Activated naive CD8-positive, alpha-beta T cell treated with anti-CD3 and anti-CD28 coated beads, Interleukin-2, amount 50 U/mL, for 24 hours (primary cell): Measurements from ENCODE around the gene COL1A2.

Experiments used
- ATAC-seq: fragments of 150-1000 bp; cut with Tn5 transposase; one replicate; pipeline ENCODE4 v1.10.0; 2021
- DNase-seq: peaks from one replicate; pipeline ENCODE4 v3.0.0; 2021
- H3K27ac Mint-ChIP-seq: one replicate; pipeline ENCODE4 v1.8.0; 2021; ENCODE audit warnings: mild to moderate bottlenecking, mixed read lengths
- H3K27me3 Mint-ChIP-seq: one replicate; pipeline ENCODE4 v1.8.0; 2021; ENCODE audit warnings: mixed read lengths
- H3K36me3 Mint-ChIP-seq: one replicate; pipeline ENCODE4 v1.8.0; 2021; ENCODE audit warnings: low read depth, mixed read lengths
- H3K4me1 Mint-ChIP-seq: one replicate; pipeline ENCODE4 v1.8.0; 2021; ENCODE audit warnings: mixed read lengths
- H3K4me3 Mint-ChIP-seq: one replicate; pipeline ENCODE4 v1.8.0; 2021; ENCODE audit warnings: mild to moderate bottlenecking, moderate library complexity, mixed read lengths
- H3K9me3 Mint-ChIP-seq: one replicate; pipeline ENCODE4 v1.8.0; 2021; ENCODE audit warnings: mixed read lengths

The COL1A2 gene

DNA sequence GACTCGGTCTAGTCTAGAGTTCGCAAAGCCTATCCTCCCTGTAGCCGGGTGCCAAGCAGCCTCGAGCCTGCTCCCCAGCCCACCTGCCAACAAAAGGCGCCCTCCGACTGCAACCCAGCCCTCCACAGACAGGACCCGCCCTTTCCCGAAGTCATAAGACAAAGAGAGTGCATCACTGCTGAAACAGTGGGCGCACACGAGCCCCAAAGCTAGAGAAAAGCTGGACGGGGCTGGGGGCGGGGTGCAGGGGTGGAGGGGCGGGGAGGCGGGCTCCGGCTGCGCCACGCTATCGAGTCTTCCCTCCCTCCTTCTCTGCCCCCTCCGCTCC lies 622 bp upstream of the COL1A2 start:
- Mint-ChIP-seq H3K4me1 (peaks cover 5% of the 10 kb centered on the region), H3K27ac (no peak overlapping the region), H3K9me3 (no peaks in the 10 kb centered on the region), H3K4me3 (no peak overlapping the region), H3K27me3 (peaks cover 47% of the 10 kb centered on the region), H3K36me3 (no peaks in the 10 kb centered on the region)
- ATAC-seq (no peak), DNase-seq (no peak)

DNA sequence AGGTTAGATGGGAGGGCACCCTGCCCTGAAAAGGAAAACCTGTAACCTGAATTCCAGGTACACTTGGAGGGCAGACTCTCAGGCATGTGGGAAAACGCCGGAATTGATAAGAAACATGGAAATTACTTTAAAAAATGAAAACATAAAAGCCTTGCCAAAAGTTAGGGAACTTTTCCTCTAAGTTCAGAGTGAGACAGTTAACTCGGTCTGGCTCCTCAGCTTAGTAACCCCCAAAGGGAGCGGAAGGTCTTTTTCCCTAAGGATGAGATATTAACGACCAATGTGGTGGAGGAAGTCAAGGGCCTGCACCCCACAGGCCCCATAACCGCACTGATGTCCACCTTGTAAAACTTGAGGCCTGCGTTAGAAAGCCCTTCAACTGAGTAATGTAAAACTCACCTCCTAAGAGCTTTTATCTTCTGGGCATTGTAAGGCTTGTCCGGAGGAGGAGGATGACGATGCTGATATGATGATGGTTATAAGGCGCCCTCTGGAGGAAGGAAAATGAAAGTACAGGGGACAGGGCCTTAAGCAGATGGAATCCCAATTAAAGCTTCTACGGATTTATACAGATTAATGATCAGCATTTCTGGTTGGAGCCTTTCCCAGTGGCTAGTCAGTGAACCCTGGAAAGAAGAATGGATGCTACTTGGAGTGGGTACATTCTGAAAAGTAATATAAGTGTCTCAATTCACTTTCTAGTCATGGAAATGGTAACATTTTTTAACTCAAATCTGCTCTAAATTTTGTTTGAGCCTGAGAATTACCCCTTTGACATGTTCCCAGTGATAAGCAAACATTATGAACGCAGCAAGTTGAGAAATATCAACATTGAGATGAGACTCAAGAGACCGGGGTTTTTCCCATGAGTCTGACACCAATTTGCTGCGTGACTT lies 694 bp downstream of the COL1A2 start:
- ATAC-seq (peak; percentile 68), DNase-seq (peak; percentile 7)
- H3K4me1 Mint-ChIP-seq, result peaks cover 5% of the 10 kb centered on the region
- no peaks in the 10 kb centered on the region for H3K36me3 Mint-ChIP-seq
- H3K27ac Mint-ChIP-seq, result no peak overlapping the region
- H3K9me3 Mint-ChIP-seq, result no peaks in the 10 kb centered on the region
- peaks cover 45% of the 10 kb centered on the region for H3K27me3 Mint-ChIP-seq
- H3K4me3 Mint-ChIP-seq, result peak overlapping the region; percentile 38

DNA sequence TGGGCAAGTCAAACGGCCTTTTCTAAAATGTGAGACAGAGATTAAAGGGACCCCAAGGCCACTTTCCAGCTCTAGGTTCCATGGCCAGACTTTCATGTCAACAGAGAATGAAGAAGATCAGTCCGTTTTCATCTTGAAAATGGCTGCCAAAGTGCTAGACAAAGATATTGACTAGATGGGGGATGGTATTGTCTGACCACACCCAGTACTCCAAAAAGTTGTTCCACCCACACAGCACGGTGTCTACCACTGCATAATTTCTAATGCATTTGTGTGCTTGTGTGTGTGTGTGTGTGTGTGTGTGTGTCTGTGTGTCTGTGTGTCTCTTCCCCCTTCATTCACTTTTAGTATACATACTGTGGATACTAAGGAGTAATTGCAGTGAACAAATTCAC lies 1.3 kb downstream of the COL1A2 start:
- no peak for DNase-seq
- no peak overlapping the region for H3K27ac Mint-ChIP-seq
- no peak overlapping the region for H3K4me3 Mint-ChIP-seq
- H3K4me1 Mint-ChIP-seq, result peaks cover 5% of the 10 kb centered on the region
- peaks cover 49% of the 10 kb centered on the region for H3K27me3 Mint-ChIP-seq
- no peaks in the 10 kb centered on the region for H3K9me3 Mint-ChIP-seq
- ATAC-seq, result no peak
- H3K36me3 Mint-ChIP-seq, result no peaks in the 10 kb centered on the region

DNA sequence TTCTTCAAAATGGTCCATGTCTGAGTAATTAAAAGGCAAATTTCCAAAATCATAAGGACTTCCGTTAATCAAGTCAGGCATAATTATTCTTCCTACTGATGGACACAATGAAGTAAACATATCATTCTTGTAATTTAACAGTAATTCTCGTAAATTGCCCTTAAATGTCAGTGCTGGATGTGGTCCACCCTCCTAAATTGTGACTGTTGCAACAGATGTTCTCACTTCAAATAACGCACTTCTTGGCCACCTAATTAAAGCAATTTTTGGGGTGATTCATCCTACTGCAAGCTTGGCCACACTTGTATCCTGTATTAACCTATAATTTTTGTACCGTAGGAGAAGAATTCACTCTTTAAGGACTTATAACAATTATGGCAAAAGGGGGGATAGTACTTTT lies 1.9 kb downstream of the COL1A2 start:
- no peak overlapping the region for H3K4me3 Mint-ChIP-seq
- H3K36me3 Mint-ChIP-seq, result no peaks in the 10 kb centered on the region
- peaks cover 5% of the 10 kb centered on the region for H3K4me1 Mint-ChIP-seq
- no peak overlapping the region for H3K27ac Mint-ChIP-seq
- peaks cover 50% of the 10 kb centered on the region for H3K27me3 Mint-ChIP-seq
- DNase-seq (no peak), ATAC-seq (no peak)
- no peaks in the 10 kb centered on the region for H3K9me3 Mint-ChIP-seq

DNA sequence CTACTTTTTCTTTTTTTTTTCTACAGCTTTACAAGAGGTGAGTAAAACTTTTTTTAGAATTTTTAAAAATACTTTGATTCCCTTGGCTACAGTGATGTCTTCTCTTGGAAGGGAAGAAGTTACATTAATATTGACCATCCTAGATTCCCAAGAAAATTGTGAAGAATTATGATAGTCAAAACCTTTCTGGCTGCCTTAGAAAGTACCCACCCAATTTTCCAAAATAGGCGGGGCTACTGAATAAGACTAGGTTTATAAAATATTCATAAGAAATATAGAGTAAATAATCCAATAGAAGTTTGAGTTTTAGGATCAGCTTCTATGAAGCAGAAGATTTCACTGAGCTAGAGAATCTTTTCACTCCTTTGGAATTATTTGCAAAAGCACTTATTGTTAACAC lies 3.0 kb downstream of the COL1A2 start:
- ATAC-seq, result no peak
- H3K4me1 Mint-ChIP-seq, result peaks cover 5% of the 10 kb centered on the region
- H3K4me3 Mint-ChIP-seq, result no peak overlapping the region
- no peaks in the 10 kb centered on the region for H3K9me3 Mint-ChIP-seq
- H3K27ac Mint-ChIP-seq, result no peak overlapping the region
- H3K36me3 Mint-ChIP-seq, result no peaks in the 10 kb centered on the region
- H3K27me3 Mint-ChIP-seq, result peaks cover 42% of the 10 kb centered on the region
- DNase-seq, result no peak

DNA sequence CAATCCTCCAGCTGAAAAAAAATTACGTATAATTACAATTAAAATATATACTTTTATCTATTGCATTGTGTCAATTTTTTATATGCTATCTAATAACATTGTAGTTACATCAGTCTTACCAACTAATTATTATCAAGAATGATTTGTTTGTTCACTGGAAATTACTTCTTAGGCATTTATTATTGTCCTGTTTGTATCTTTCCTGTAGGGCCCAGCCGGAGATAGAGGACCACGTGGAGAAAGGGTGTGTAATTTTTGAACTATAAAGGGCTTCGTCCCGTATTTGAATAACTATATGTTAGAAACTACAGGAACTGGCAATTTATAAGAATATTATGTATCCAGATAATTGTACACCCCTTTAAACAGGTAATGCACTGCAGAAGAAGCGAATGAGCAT lies 4.1 kb downstream of the COL1A2 start:
- H3K9me3 Mint-ChIP-seq, result no peaks in the 10 kb centered on the region
- DNase-seq (no peak), ATAC-seq (no peak)
- H3K27ac Mint-ChIP-seq, result no peak overlapping the region
- H3K4me1 Mint-ChIP-seq, result peaks cover 5% of the 10 kb centered on the region
- H3K4me3 Mint-ChIP-seq, result no peak overlapping the region
- H3K27me3 Mint-ChIP-seq, result peaks cover 34% of the 10 kb centered on the region
- H3K36me3 Mint-ChIP-seq, result no peaks in the 10 kb centered on the region

DNA sequence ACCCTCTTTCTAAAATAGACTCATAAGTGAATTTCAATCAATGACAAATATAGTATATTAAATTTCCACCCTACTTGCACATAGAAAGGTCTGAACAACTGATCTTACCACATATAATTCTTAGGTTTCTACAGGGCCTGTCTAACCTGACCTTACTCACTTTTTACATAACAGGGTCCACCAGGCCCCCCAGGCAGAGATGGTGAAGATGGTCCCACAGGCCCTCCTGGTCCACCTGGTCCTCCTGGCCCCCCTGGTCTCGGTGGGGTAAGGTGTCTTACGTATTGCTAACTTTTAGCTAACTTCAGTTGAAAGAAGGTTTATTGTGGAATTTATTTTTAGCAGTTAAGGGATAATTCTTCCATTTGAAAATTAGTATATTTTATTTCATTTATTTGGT lies 5.3 kb downstream of the COL1A2 start:
- no peak for DNase-seq
- H3K4me1 Mint-ChIP-seq, result peaks cover 2% of the 10 kb centered on the region
- no peak overlapping the region for H3K4me3 Mint-ChIP-seq
- no peaks in the 10 kb centered on the region for H3K36me3 Mint-ChIP-seq
- no peaks in the 10 kb centered on the region for H3K9me3 Mint-ChIP-seq
- H3K27ac Mint-ChIP-seq, result no peak overlapping the region
- no peak for ATAC-seq
- peaks cover 32% of the 10 kb centered on the region for H3K27me3 Mint-ChIP-seq

DNA sequence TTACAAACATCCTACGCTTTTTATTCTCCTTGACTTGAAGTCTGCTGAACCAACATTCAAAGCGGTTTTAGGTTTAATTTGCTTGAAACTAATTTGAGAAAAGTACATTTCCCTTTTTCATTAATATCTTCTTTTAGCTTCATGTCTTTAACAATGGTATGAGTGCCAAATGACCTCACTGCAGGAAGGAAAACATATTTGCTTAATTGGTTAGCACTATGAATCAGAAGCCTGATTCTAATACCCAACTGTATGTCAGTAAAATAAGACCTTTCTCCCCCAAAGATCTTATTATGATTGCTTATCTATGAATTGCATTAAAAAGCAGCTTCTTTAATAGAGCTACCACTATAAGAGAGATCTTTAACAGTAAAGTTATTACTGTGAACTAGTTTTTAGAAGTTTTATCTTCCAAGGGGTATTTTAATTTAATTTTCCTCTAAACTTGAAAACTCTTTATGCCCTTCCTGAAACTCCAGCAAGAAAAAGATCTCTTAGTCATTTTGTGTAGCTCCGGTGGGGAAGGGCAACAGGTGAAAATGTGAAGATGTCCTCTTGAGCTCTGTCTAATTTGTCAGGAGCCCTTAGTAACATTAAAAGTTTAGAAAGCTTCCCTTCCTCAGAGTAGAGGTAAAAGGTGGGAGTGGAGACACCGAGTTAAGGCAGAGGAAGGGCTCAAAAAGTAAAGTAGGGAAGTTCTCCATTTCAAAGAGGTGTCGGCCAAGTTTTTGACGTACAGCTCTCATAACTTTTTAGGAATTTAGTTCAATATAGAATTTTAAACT lies 6.1 kb downstream of the COL1A2 start:
- Mint-ChIP-seq H3K27me3 (peaks cover 26% of the 10 kb centered on the region), H3K27ac (no peak overlapping the region), H3K4me1 (no peaks in the 10 kb centered on the region), H3K9me3 (no peaks in the 10 kb centered on the region), H3K36me3 (no peaks in the 10 kb centered on the region), H3K4me3 (no peak overlapping the region)
- ATAC-seq (no peak), DNase-seq (no peak)

DNA sequence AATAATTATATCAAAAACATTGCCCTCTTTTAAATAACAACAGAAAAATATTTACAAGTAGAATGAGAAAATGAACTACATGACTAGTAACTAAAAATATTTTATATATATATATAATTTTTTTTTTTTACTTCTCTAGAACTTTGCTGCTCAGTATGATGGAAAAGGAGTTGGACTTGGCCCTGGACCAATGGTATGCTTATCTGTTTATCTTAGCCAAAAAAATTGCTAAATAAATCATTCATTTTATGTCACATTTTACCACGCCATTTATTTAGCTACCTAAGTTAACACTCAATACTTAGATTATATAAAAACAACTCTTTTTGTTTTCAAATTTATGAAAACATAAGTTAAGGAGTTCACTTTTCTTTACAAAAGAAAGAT lies 6.7 kb downstream of the COL1A2 start:
- DNase-seq (no peak), ATAC-seq (no peak)
- Mint-ChIP-seq H3K36me3 (no peaks in the 10 kb centered on the region), H3K27ac (no peak overlapping the region), H3K9me3 (no peaks in the 10 kb centered on the region), H3K4me3 (no peak overlapping the region), H3K4me1 (no peaks in the 10 kb centered on the region), H3K27me3 (peaks cover 24% of the 10 kb centered on the region)

DNA sequence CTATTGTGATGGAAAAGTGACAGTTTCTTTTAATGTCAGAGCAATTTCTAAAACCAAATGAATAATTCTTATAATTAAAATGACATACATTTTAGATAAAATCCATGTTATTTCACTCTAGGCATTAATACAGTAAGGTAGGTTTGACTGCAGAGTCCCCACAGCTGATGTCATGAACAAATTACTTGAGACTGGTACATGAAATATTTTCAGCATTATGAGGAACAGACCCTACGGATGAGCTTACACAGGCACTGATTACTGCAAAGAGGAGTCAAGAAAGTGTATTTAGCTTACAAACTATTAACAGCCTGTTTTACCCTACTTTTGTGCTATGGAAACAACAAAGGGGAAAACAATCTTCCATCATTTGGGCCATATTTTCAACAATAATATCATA lies 8.9 kb downstream of the COL1A2 start:
- Mint-ChIP-seq H3K9me3 (no peaks in the 10 kb centered on the region), H3K27ac (no peak overlapping the region), H3K36me3 (no peaks in the 10 kb centered on the region), H3K27me3 (peaks cover 23% of the 10 kb centered on the region), H3K4me3 (no peak overlapping the region), H3K4me1 (no peaks in the 10 kb centered on the region)
- DNase-seq, result no peak
- ATAC-seq, result no peak

DNA sequence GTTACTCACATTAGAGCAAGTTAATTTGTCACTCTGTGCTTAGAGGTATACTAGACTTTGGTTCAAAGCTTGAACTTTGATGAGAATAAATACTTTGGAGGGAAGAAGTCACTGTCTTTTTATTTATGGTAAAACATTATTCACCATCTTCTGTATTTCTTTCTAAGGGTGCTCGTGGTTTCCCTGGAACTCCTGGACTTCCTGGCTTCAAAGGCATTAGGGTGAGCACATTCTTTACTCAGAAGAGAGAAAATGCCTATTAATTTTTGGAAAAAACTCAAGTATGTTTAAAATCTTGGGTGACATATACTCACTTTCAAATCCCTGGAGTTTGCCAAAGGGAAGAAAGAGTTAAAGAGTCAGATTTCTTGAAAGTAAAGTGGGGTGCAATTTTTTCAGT lies 10.8 kb downstream of the COL1A2 start:
- ATAC-seq (no peak), DNase-seq (no peak)
- H3K27me3 Mint-ChIP-seq, result peaks cover 19% of the 10 kb centered on the region
- no peaks in the 10 kb centered on the region for H3K4me1 Mint-ChIP-seq
- no peak overlapping the region for H3K4me3 Mint-ChIP-seq
- H3K36me3 Mint-ChIP-seq, result no peaks in the 10 kb centered on the region
- H3K27ac Mint-ChIP-seq, result no peak overlapping the region
- H3K9me3 Mint-ChIP-seq, result no peaks in the 10 kb centered on the region

DNA sequence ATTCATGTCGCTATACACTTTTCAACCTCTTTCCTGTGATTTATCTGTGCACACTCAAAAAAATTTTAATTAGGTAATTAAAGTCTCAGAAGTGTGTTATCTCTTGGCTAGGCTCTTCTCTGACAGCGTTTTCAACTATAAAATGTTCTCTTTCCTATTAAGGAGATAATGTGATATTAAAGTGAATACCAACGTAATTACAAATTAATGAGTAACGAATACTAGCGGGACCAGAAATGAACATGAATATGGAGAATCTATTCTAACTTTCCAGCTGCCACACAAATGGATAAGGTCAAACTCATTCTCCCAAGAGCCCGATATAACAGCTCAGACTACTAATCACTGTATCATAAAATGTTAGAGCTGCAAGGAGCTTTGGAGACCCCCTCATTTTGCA lies 12.0 kb downstream of the COL1A2 start:
- Mint-ChIP-seq H3K4me3 (no peak overlapping the region), H3K4me1 (no peaks in the 10 kb centered on the region), H3K36me3 (no peaks in the 10 kb centered on the region), H3K27ac (no peak overlapping the region), H3K9me3 (no peaks in the 10 kb centered on the region), H3K27me3 (peaks cover 13% of the 10 kb centered on the region)
- DNase-seq (no peak), ATAC-seq (no peak)

DNA sequence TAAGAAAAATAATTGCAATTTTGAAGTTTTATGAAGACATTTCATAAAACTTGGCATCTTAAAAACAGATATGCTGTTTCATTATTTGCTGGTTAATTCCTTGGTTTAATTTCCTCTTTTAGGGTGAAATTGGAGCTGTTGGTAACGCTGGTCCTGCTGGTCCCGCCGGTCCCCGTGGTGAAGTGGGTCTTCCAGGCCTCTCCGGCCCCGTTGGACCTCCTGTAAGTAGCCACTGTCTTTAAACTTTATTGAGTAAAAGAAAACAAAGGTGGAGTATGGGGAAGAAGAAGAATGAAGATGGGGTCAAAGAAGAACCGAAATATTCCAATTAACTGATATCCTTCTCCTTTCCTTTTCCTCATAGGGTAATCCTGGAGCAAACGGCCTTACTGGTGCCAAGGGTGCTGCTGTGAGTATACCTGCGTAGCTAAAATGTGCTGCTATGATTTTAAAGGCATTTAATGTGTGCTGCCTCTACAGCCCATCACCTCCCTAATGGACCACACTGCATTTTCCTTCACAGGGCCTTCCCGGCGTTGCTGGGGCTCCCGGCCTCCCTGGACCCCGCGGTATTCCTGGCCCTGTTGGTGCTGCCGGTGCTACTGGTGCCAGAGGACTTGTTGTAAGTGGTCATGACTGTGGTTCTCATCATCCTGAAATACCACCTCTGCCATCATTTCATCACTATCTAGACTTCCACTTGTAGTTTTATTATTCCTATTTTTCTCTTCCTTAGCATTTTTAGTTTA lies 14.7 kb downstream of the COL1A2 start:
- DNase-seq (no peak), ATAC-seq (no peak)
- H3K36me3 Mint-ChIP-seq, result no peaks in the 10 kb centered on the region
- no peak overlapping the region for H3K27ac Mint-ChIP-seq
- H3K27me3 Mint-ChIP-seq, result peaks cover 10% of the 10 kb centered on the region
- no peaks in the 10 kb centered on the region for H3K9me3 Mint-ChIP-seq
- H3K4me1 Mint-ChIP-seq, result no peaks in the 10 kb centered on the region
- H3K4me3 Mint-ChIP-seq, result no peak overlapping the region

DNA sequence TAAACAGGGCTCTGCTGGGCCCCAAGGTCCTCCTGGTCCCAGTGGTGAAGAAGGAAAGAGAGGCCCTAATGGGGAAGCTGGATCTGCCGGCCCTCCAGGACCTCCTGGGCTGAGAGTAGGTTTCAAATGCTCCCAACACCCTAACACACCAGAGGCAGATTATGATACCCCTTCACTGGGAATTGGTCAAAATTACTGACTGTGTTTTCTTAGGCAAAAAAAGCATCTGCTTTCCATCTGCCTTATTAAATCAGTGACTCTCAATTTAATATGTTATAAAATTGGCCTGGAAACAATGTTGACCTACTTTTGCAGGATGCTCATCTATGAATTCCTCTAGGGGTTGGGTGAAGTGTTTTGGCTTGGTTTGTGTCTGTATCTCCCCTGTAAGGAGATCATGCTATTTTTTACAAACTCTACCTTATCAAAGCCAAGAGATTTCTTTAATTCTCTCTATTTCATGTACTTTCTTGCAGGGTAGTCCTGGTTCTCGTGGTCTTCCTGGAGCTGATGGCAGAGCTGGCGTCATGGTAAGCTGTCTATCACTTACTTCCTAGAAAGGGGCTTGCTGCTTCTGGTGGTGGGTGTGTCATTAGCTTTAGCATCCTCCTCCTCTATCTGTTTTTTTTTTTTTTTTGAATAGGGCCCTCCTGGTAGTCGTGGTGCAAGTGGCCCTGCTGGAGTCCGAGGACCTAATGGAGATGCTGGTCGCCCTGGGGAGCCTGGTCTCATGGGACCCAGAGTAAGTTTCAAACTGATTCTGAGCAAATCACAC lies 15.9 kb downstream of the COL1A2 start:
- DNase-seq (no peak), ATAC-seq (no peak)
- H3K4me3 Mint-ChIP-seq, result no peak overlapping the region
- H3K4me1 Mint-ChIP-seq, result no peaks in the 10 kb centered on the region
- H3K27me3 Mint-ChIP-seq, result peaks cover 10% of the 10 kb centered on the region
- H3K36me3 Mint-ChIP-seq, result no peaks in the 10 kb centered on the region
- no peak overlapping the region for H3K27ac Mint-ChIP-seq
- H3K9me3 Mint-ChIP-seq, result no peaks in the 10 kb centered on the region
